Urothelium cell line (cell line): ENCODE measurements around the gene PDE6D.

ENCODE experiments used
- DNase-seq: peaks from one replicate; pipeline ENCODE4 v3.0.0; 2011; ENCODE audit warnings: low spot score, mixed read lengths
- FAIRE-seq: peaks from 2 replicates; lab custom pipeline; 2011; peaks lifted over from hg19 to GRCh38; lab: Jason Lieb, UNC

PDE6D gene

DNA sequence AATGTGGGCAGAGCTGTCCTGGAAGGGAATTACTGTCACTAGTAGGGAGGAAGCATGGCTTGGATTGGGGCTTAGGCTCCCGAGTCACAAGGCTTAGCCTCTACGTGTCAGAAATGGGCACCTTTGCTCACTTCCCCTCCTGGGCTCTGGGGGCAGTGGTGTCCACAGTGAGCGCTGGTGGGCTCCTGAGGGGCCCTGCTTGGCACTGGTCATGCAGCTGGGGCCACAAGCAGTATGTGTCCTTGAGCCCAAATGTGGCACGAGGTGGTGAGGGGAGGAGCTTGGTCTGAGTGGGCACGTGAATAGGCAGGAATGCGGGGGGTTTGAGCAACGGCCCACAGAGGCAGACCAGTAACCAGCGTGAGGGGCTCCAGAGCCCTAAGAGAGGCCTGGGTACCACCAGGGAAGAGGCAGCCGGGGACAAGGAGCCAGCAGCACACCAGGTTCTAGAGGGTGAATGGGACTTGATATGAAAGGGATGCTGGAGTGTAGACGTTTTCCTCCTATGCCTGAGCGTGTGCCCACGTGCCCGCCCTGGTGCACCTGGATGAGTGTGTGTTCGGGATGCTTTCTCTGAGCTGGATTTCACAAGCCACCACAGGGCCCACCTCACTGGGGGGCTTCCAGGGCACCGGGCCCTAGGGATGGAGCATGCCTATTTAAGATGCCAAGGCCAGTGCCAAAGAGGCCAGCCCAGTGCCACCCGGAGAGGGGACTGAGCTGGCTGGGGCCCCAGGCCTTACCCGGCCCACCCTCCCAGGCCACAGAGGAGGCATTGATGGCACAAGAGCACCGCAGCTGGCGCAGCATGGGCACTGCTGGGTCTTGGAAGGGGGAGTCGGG lies 95.5 kb downstream of the PDE6D start:
- DNase-seq: no peak
- FAIRE-seq: no peak

DNA sequence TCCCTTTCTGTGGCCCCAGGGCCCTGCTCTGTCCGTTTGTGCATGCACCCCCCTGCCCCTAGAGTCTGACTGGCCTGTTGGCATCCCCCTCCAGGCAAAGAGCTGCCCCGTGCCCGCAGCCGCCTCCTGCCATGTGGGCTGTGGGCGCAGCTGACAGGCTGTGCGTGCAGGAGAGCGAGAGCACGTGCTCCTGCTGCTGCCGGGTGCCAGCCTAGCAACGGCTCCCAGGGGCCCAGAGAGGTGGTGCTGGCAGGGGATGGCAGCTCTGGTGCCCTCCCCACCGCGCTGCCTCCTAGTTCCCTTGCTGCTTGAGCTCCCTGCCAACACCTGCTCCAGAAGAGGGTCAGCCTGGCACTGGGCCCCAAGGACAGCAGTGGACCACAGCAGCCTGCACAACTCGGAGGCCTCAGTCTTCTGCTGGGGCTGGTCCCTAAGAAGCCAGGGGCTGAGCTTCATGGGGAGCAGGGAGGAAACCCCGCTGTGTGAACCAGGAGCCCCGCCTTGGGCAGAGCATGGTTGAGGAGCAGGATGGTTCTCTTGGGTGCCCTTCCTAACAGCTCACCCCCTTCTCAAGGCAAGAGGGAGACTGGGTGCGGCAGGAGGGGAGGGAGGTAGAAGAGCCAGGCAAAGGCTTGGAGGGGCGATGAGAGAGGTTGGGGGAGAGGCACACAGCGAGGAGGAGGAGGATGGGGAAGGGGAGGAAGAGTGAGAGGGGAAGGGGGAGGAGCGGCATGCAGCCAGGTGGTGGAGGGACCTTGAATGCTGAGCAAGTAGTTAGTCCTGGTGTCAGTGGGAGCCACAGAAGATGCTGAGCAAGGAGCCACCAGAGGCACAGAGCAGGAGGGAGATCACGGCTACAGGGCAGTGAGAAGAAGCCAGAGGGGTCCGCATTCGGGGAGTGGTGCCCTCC lies 96.5 kb downstream of the PDE6D start:
- no peak for FAIRE-seq
- no peak for DNase-seq

DNA sequence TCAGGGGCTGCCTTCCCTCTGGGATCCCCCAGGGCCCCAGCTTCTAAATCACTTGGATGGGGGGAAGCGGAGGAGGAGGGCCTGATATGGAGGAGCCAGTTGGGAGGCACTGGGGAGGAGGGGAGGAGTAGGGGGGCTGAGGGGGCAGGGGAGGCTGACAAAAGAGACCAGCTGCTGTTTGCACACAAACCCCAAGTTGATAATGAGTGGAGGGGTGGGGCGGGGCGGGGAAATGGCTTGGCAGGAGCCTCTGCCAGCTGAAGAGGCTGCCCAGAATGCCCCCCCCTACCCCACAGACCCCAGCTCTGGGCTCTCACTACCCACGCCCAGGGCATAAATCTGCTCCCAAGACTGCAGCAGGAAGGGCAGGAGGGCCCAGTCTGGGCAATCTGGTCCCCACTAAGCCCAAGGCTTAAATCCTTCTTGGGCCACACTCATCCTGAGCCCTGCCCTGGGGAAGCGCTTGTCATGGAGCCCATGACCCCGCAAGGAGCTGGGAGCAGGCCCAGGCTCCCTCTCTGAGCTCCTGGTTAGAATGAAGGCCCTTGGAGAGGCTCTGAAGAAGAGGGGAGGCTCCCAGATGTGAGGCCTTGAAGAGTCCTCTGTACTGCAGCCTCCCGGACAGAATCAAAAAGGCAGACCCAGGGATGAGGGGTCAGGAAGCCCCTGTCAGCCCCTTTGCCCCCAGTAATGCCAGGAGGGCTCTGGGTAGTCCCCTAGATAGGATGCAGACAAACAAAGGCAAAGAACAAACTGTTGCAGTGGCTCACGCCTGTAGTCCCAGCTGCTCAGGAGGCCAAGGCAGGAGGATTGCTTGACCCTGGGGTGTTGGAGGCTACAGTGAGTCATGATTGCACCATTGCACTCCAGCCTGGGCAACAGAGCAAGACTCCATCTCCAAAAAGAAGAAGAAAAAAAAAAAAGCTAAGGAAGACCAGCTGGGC lies 97.5 kb downstream of the PDE6D start:
- DNase-seq: no peak

DNA sequence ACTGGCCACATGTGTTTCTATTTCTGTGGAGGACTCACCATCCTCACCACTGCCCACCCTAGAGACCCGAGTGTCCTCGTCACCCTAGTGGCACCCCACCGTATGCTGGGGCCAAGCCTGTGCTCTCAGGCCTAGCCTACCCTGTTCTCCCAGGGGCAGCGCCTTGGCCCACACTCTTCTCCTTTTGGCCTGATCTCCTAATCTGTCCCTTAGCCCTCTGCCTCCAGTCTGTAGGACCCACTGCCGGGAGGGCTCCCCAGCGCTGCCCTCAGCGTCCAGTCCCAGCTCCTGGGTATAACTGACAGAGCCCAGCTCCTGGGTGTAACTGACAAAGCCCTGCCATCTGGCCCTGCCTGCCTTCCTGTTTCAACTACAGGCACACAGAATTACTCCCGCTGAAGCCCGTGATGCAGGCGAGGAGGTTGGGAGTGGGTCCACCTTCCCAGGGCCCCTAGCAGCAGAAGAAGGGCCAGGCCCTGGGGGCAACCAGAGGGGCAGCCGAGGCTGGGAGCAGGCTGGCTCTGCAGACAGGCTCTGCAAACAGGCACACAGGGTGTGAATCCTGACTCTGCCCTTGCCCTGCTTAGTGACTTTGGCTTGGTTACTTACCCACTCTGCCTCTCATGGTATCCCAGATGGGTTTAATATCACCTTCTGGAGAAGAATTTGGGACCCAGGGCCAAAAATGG lies 98.3 kb downstream of the PDE6D start:
- DNase-seq: no peak
- no peak for FAIRE-seq

More for the DNA sequence above, 97.5 kb downstream of the PDE6D start:
- no peak for FAIRE-seq
